Esophagus squamous epithelium (tissue), 5 donors: ENCODE data around the gene DHRS3. TPM values are rescaled to one million over a fixed set of nuclear protein-coding genes. Genes with fewer than 3 reads are reported as not detected.

Source experiments
- DNase-seq: peaks from one replicate; lab custom pipeline; 2025; lab: John Stamatoyannopoulos, UW
- H3K27ac ChIP-seq, 4 donors: fragments of 200-600 bp; sonication (generic); one replicate each; pipeline ENCODE4 v1.5.1; 2016 to 2019; ENCODE audit warnings: mild to moderate bottlenecking in 1 of 4
- H3K27me3 ChIP-seq, 4 donors: fragments of 200-600 bp; sonication (generic); 1 replicate in 3 of 4; 2 replicates in 1 of 4; pipeline versions ENCODE4 v1.5.1 to v1.6.0; 2017 to 2021; ENCODE audit warnings: antibody characterized with exemption in 1 of 4
- H3K36me3 ChIP-seq, 3 donors: fragments of 200-600 bp; sonication (generic); one replicate each; pipeline ENCODE4 v1.5.1; 2016 to 2019
- H3K4me1 ChIP-seq, 3 donors: fragments of 200-600 bp; sonication (generic); one replicate each; pipeline ENCODE4 v1.5.1; 2017 to 2019
- H3K4me3 ChIP-seq, 4 donors: fragments of 200-600 bp; sonication (generic); 1 replicate in 3 of 4; 2 replicates in 1 of 4; pipeline ENCODE4 v1.5.1; 2016 to 2019; ENCODE audit warnings: mild to moderate bottlenecking in 2 of 4, moderate library complexity in 1 of 4
- H3K9me3 ChIP-seq, 3 donors: fragments of 200-600 bp; sonication (generic); one replicate each; pipeline ENCODE4 v1.5.1; 2016 to 2019
- CTCF ChIP-seq, 6 experiments: fragments of 450-650 bp in 4 of 6; fragments of 200-600 bp in 2 of 6; sonication (generic) in 2 of 6; IDR thresholded peaks; one replicate each; pipeline ENCODE4 v1.5.1; 2016 to 2019; ENCODE audit warnings: antibody characterized with exemption in 6 of 6, mild to moderate bottlenecking in 4 of 6, moderate library complexity in 4 of 6
- POLR2A ChIP-seq, 4 donors: fragments of 450-650 bp; IDR thresholded peaks; one replicate each; pipeline ENCODE4 v1.6.1; 2017; ENCODE audit warnings: antibody characterized with exemption in 4 of 4, mild to moderate bottlenecking in 4 of 4, moderate library complexity in 3 of 4
- WGBS, 2 donors: methylation state at CpG; one replicate each; pipeline ENCODE4 v1.1.5; 2018; 5-methylcytosine and 5-hydroxymethylcytosine counted together
- intact Hi-C: fragments of 100-400 bp; cut with DNase I; formaldehyde crosslinking; loops from one replicate; pipeline ENCODE4 v1.15.0; 2022
- total RNA-seq, 4 donors: library from RNA; depleted of rRNA; stranded (reverse); fragments of >200 nt; gene quantifications; one replicate each; pipeline ENCODE4 v1.1.0, GENCODE V29; 2016
- donor health status: DM: yes; HTN: yes; CAD: no.

Gene DHRS3
- total RNA-seq, 4 donors from 2014 or later = 87.7 to 166 (median 117) TPM

GRCh38 chr1:12594966-12595756, 22.8 kb downstream of the DHRS3 start:
- peak overlapping the region; percentile 11 to 61 (median 38) for H3K4me3 ChIP-seq
- TF ChIP-seq CTCF (IDR thresholded peaks at IDR 0.05) = no peak
- TF ChIP-seq POLR2A (IDR thresholded peaks at IDR 0.05) = no peak
- H3K36me3 ChIP-seq = peaks cover 0 to 35% (median 0%) of the 10 kb centered on the region in 3 donors
- intact Hi-C loops = no loop called here
- H3K9me3 ChIP-seq = no peaks in the 10 kb centered on the region
- WGBS, 2 donors = 6 to 10% methylated on average over 17 to 24 of the region's 47 CpGs
- DNase-seq = no peak
- peaks cover 80 to 100% (median 90%) of the 10 kb centered on the region in 3 donors for H3K4me1 ChIP-seq
- no peaks in the 10 kb centered on the region for H3K27me3 ChIP-seq
- peak overlapping the region; percentile 87 to 94 (median 92) for H3K27ac ChIP-seq

GRCh38 chr1:12594490-12594889, 23.5 kb downstream of the DHRS3 start:
- DNase-seq = no peak
- Histone ChIP-seq H3K36me3 (peaks cover 0 to 35% (median 0%) of the 10 kb centered on the region in 3 donors), H3K27me3 (no peaks in the 10 kb centered on the region), H3K9me3 (no peaks in the 10 kb centered on the region), H3K27ac (peak overlapping the region; percentile 87 to 94 (median 92)), H3K4me3 (peak overlapping the region in 2 of 4 donors; percentile 42 to 61), H3K4me1 (peaks cover 75 to 100% (median 83%) of the 10 kb centered on the region in 3 donors)
- intact Hi-C loops = no loop called here
- 75 to 79% methylated on average over 6 of the region's 6 CpGs for WGBS, 2 donors
- TF ChIP-seq POLR2A (IDR thresholded peaks at IDR 0.05) = no peak
- no peak for TF ChIP-seq CTCF (IDR thresholded peaks at IDR 0.05)

GRCh38 chr1:12593621-12594066, 24.4 kb downstream of the DHRS3 start:
- Histone ChIP-seq H3K27ac (peak overlapping the region; percentile 87 to 94 (median 92)), H3K4me3 (peak overlapping the region in 1 of 4 donors; percentile 12), H3K4me1 (peaks cover 70 to 96% (median 85%) of the 10 kb centered on the region in 3 donors), H3K9me3 (no peaks in the 10 kb centered on the region), H3K27me3 (no peaks in the 10 kb centered on the region), H3K36me3 (peaks cover 0 to 35% (median 0%) of the 10 kb centered on the region in 3 donors)
- TF ChIP-seq CTCF (IDR thresholded peaks at IDR 0.05) (no peak), POLR2A (IDR thresholded peaks at IDR 0.05) (peak in 1 of 4 donors; percentile 13)
- no peak for DNase-seq
- intact Hi-C loops = no loop called here
- 26 to 48% methylated on average over 4 to 5 of the region's 7 CpGs for WGBS, 2 donors

- H3K36me3 ChIP-seq = peaks cover 0 to 46% (median 3%) of the 10 kb centered on the region in 3 donors
- intact Hi-C loops = no loop called here
- peaks cover 60 to 96% (median 77%) of the 10 kb centered on the region in 3 donors for H3K4me1 ChIP-seq
These were observed 25.5 kb downstream of the DHRS3 start for GRCh38 chr1:12592496-12592895.

More at GRCh38 chr1:12592496-12592895, 25.5 kb downstream of the DHRS3 start:
- Histone ChIP-seq H3K27me3 (no peaks in the 10 kb centered on the region), H3K4me3 (no peak overlapping the region), H3K27ac (peak overlapping the region; percentile 87 to 94 (median 92)), H3K9me3 (no peaks in the 10 kb centered on the region)
- WGBS, 2 donors = 73 to 76% methylated on average over 7 of the region's 7 CpGs
- no peak for DNase-seq
- no peak for TF ChIP-seq POLR2A (IDR thresholded peaks at IDR 0.05)
- TF ChIP-seq CTCF (IDR thresholded peaks at IDR 0.05) = no peak
